SK-N-SH (cell line): ENCODE data around the gene LDB2. TPM values are rescaled to one million over a fixed set of nuclear protein-coding genes. Genes with fewer than 3 reads are reported as not detected.

Experiments
- CTCF ChIA-PET: fragments of 300-600, 350-600 bp; formaldehyde crosslinking; extraction: SDS; loops from one replicate; lab custom pipeline; 2021; lab: Yijun Ruan, JAX
- POLR2A ChIA-PET: fragments of 350-600 bp; sonication (Branson Sonifier 250); formaldehyde crosslinking; extraction: SDS; loops from one replicate; lab custom pipeline; 2020; ENCODE audit warnings: antibody characterized with exemption, inconsistent platforms; lab: Yijun Ruan, JAX
- DNase-seq: peaks from one replicate; pipeline ENCODE4 v3.0.0; 2012
- H2AFZ ChIP-seq: fragments of 200-600 bp; sonication (generic); 2 replicates; pipeline ENCODE4 v1.8.1; 2016; ENCODE audit warnings: antibody characterized with exemption, mild to moderate bottlenecking, low read depth
- H3F3A ChIP-seq: fragments of 200-600 bp; sonication (generic); replicated peaks from 2 replicates; pipeline ENCODE3; 2016; ENCODE audit warnings: antibody characterized with exemption, mild to moderate bottlenecking; ENCODE audit not compliant: insufficient read depth
- H3K27ac ChIP-seq, 2 experiments: fragments of 200-500 bp in 1 of 2; fragments of 200-600 bp in 1 of 2; sonication (Bioruptor generic) in 1 of 2; sonication (generic), shearing (Covaris generic) in 1 of 2; 2 replicates each; pipeline versions ENCODE4 v1.5.1 to v1.6.1; 2014 to 2016; ENCODE audit warnings: low read depth in 2 of 2, inconsistent platforms in 1 of 2, low read length in 1 of 2, mild to moderate bottlenecking in 1 of 2, mixed read lengths in 1 of 2
- H3K27me3 ChIP-seq: fragments of 200-600 bp; sonication (generic), shearing (Covaris generic); 2 replicates; pipeline ENCODE4 v1.6.1; 2016; ENCODE audit warnings: mixed run types; ENCODE audit not compliant: insufficient read depth
- H3K36me3 ChIP-seq, 2 experiments: fragments of 200-500 bp in 1 of 2; fragments of 200-600 bp in 1 of 2; sonication (Bioruptor generic) in 1 of 2; sonication (generic) in 1 of 2; replicated peaks in 1 of 2; 2 replicates each; pipeline versions ENCODE3 to v1.5.1; 2014 to 2016; ENCODE audit warnings: low read length in 1 of 2, mild to moderate bottlenecking in 1 of 2; ENCODE audit not compliant: insufficient read depth in 2 of 2, control insufficient read depth in 1 of 2
- H3K4me1 ChIP-seq, 2 experiments: fragments of 200-500 bp in 1 of 2; fragments of 200-600 bp in 1 of 2; sonication (Bioruptor generic) in 1 of 2; sonication (generic), shearing (Covaris generic) in 1 of 2; 2 replicates each; pipeline versions ENCODE4 v1.5.1 to v1.6.1; 2014 to 2016; ENCODE audit warnings: low read depth in 1 of 2, low read length in 1 of 2, mixed run types in 1 of 2; ENCODE audit not compliant: insufficient read depth in 2 of 2, control insufficient read depth in 1 of 2
- H3K4me2 ChIP-seq: fragments of 200-600 bp; sonication (generic), shearing (Covaris generic); 2 replicates; pipeline ENCODE4 v1.6.1; 2017; ENCODE audit warnings: mixed run types
- H3K4me3 ChIP-seq, 2 experiments: fragments of 200-500 bp in 1 of 2; fragments of 200-600 bp in 1 of 2; sonication (Bioruptor generic) in 1 of 2; sonication (generic), shearing (Covaris generic) in 1 of 2; 2 replicates each; pipeline versions ENCODE4 v1.5.1 to v1.8.1; 2014 to 2016; ENCODE audit warnings: low read depth in 2 of 2, inconsistent platforms in 1 of 2, low read length in 1 of 2, mild to moderate bottlenecking in 1 of 2, mixed read lengths in 1 of 2, moderate library complexity in 1 of 2
- H3K79me2 ChIP-seq: fragments of 200-600 bp; sonication (generic); 2 replicates; pipeline ENCODE4 v1.8.1; 2017; ENCODE audit warnings: mild to moderate bottlenecking; ENCODE audit not compliant: insufficient read depth
- H3K9ac ChIP-seq: fragments of 200-600 bp; sonication (generic); 2 replicates; pipeline ENCODE4 v1.6.1; 2017; ENCODE audit warnings: mixed run types
- H3K9me2 ChIP-seq: fragments of 200-600 bp; sonication (generic); 2 replicates; pipeline ENCODE4 v1.6.1; 2017; ENCODE audit warnings: mixed run types
- H3K9me3 ChIP-seq: fragments of 200-600 bp; sonication (generic); 2 replicates; pipeline ENCODE4 v1.6.1; 2017; ENCODE audit warnings: mixed run types, mild to moderate bottlenecking, moderate library complexity
- H4K20me1 ChIP-seq: fragments of 200-600 bp; sonication (generic); 2 replicates; pipeline ENCODE4 v1.6.1; 2017; ENCODE audit warnings: mild to moderate bottlenecking, mixed run types; ENCODE audit not compliant: insufficient read depth
- CHD2 ChIP-seq: fragments of 150-350 bp; IDR thresholded peaks from 2 replicates; pipeline ENCODE4 v1.6.1; 2018; ENCODE audit warnings: low read length; ENCODE audit not compliant: partially characterized antibody
- FOSL2 ChIP-seq: IDR thresholded peaks from 2 replicates; pipeline ENCODE4 v1.4.0; 2012; ENCODE audit warnings: low read depth, mild to moderate bottlenecking, moderate library complexity, borderline replicate concordance
- FOXM1 ChIP-seq: IDR thresholded peaks from 2 replicates; pipeline ENCODE4 v1.4.0; 2012; ENCODE audit warnings: low read depth, mild to moderate bottlenecking
- IRF3 ChIP-seq: fragments of 150-350 bp; IDR thresholded peaks from 2 replicates; pipeline ENCODE4 v1.6.1; 2016; ENCODE audit warnings: mild to moderate bottlenecking, low read depth, low read length
- JUND ChIP-seq: IDR thresholded peaks from 2 replicates; pipeline ENCODE4 v1.4.0; 2012
- RXRA ChIP-seq: IDR thresholded peaks from 2 replicates; pipeline ENCODE4 v1.4.0; 2012; ENCODE audit warnings: low read depth, mild to moderate bottlenecking, borderline replicate concordance
- WGBS: methylation state at CpG from one replicate; pipeline ENCODE4 v1.1.6; 2017; ENCODE audit warnings: low lambda C conversion rate; 5-methylcytosine and 5-hydroxymethylcytosine counted together
- polyA plus RNA-seq, 3 experiments: library from polyadenylated mRNA; depleted of rRNA; stranded (reverse); fragments of >200 nt; gene quantifications; 2 replicates each; pipeline ENCODE4 v1.2.3, GENCODE V29; 2012
- TF ChIP-seq, protein P1 (sequence below): IDR thresholded peaks from 2 replicates; pipeline ENCODE4 v1.4.0; 2012; ENCODE audit warnings: low read depth
- TF ChIP-seq, protein P2 (sequence below): IDR thresholded peaks from 2 replicates; pipeline ENCODE4 v1.4.0; 2012; ENCODE audit warnings: low read depth, borderline replicate concordance

LDB2 gene
- polyA plus RNA-seq, 1 of the 3 experiments (the other 2 are of a cell fraction), result 11.0 TPM

DNA sequence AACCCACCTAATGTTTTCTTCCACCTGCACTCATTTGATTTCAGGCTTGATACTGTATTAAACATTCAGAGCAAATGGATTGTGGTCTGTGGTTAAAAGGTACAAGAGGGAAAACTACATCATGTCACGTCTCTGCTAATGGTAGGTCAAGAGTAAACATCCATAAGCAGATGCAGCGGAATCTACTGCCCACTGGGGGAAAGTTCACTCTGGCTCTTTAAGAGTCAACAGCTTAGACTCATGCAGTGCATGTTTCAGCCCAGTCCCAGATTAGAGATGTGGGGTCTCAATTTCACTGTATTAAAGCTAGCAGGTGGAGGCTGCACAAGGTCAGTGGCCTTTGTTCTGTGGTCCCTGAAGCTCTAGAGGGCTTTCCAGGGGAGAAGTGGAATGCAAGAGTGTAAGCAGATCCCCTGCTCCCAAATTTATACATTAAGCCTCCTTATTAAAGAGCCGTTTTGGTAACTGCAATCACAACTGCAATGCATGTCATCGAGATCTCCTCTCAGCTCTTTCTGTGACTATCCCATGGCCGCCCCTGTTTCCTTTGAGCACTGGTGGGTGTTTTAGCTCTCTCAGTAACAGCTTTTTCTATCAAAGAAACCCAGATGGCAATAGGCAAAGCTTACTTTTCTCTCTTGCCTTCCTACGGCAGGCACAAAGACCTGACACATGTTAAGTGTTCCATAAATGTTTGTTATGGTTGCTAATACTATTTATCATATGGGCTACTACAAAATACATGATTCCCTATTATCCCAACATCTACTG, 53.4 kb downstream of the LDB2 start:
- WGBS, result 81% methylated on average over 6 of the region's 6 CpGs
- POLR2A ChIA-PET, result interaction anchor here (0.7 kb wide), 1 partner anchor 43 kb away, joined by 5 read pairs; no protein-coding TSS in a partner anchor
- H2AFZ ChIP-seq, result no peak overlapping the region

DNA sequence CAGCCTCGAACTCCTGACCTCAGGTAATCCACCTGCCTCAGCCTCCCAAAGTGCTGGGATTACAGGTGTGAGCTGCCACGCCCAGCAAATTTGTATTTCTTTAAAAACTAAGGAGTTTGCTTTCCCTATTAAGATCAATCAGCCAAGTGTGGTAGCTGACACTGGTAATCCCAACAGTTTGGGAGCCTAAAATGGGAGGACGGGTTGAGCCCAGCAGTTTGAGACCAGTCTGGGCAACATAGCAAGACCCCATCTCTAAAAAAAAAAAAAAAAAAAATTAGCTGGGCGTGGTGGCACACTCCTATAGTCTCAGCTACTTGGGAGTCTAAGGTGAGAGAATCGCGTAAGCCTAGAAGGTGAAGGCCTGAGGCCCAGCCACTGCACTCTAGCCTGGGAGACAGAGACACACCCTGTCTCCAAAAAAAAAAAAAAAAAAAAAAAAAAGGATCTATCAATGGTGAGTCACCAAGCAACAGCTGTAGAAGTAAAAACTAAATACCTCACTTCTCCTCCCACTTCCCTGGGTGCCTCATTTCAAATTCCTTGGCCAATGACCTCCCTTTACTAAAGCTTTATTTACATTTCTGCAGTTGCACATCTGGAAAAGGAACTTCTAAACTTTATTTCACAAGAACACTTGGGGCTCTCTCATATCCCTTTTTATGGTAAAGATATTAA, 54.5 kb downstream of the LDB2 start:
- CTCF ChIA-PET, result no interaction called here
- POLR2A ChIA-PET, result no interaction called here

More for the DNA sequence above, 53.4 kb downstream of the LDB2 start:
- TF ChIP-seq, protein P1, sequence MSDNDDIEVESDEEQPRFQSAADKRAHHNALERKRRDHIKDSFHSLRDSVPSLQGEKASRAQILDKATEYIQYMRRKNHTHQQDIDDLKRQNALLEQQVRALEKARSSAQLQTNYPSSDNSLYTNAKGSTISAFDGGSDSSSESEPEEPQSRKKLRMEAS, result no peak
- no peak overlapping the region for H3K9ac ChIP-seq
- H3K79me2 ChIP-seq, result peaks cover 28% of the 10 kb centered on the region; the same call in 1 of the 2 replicates
- H3F3A ChIP-seq, result peaks cover 4% of the 10 kb centered on the region
- no peaks in the 10 kb centered on the region for H3K9me3 ChIP-seq
- DNase-seq, result no peak
- peaks cover 0 to 12% of the 10 kb centered on the region in 2 experiments; a peak in 1 of 4 replicates for H3K4me1 ChIP-seq
- no peaks in the 10 kb centered on the region for H3K9me2 ChIP-seq
- H3K36me3 ChIP-seq, result peaks cover 0 to 10% of the 10 kb centered on the region in 2 experiments
- no peak overlapping the region for H3K4me2 ChIP-seq
- CTCF ChIA-PET, result interaction anchor here (1.0 to 1.6 kb wide), 2 partner anchors 22 to 72 kb away, joined by 3 to 4 read pairs; no protein-coding TSS in a partner anchor
- no peaks in the 10 kb centered on the region for H4K20me1 ChIP-seq
- no peak overlapping the region for H3K27ac ChIP-seq
- no peaks in the 10 kb centered on the region for H3K27me3 ChIP-seq
- H3K4me3 ChIP-seq, result no peak overlapping the region

GRCh38 chr4:16838226-16838875, 60.1 kb downstream of the LDB2 start:
- Histone ChIP-seq H3K9me3 (no peaks in the 10 kb centered on the region), H3K27me3 (no peaks in the 10 kb centered on the region), H3K9ac (no peak overlapping the region), H3K4me3 (no peak overlapping the region), H4K20me1 (no peaks in the 10 kb centered on the region), H3F3A (no peaks in the 10 kb centered on the region), H3K4me2 (no peak overlapping the region), H3K4me1 (no peaks in the 10 kb centered on the region), H2AFZ (no peak overlapping the region), H3K79me2 (0 out of 2 replicates have a peak, but pooled peaks cover 8% of the 10 kb centered on the region), H3K9me2 (no peaks in the 10 kb centered on the region), H3K36me3 (peaks cover 0 to 10% of the 10 kb centered on the region in 2 experiments), H3K27ac (no peak overlapping the region)
- CTCF ChIA-PET, result interaction anchor here (0.6 to 1.8 kb wide), 2 partner anchors 44 to 78 kb away, joined by 3 to 5 read pairs; no protein-coding TSS in a partner anchor
- WGBS, result 77% methylated on average over 4 of the region's 4 CpGs
- POLR2A ChIA-PET, result no interaction called here
- no peak for DNase-seq
- TF ChIP-seq RXRA (no peak), CHD2 (no peak), FOSL2 (no peak), IRF3 (no peak), FOXM1 (no peak)
- TF ChIP-seq, protein P1, result no peak
- TF ChIP-seq, protein P2, sequence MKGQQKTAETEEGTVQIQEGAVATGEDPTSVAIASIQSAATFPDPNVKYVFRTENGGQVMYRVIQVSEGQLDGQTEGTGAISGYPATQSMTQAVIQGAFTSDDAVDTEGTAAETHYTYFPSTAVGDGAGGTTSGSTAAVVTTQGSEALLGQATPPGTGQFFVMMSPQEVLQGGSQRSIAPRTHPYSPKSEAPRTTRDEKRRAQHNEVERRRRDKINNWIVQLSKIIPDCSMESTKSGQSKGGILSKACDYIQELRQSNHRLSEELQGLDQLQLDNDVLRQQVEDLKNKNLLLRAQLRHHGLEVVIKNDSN, result no peak

More for the DNA sequence above, 54.5 kb downstream of the LDB2 start:
- Histone ChIP-seq H3K27me3 (no peaks in the 10 kb centered on the region), H3K36me3 (peaks cover 0 to 10% of the 10 kb centered on the region in 2 experiments), H3K4me1 (peaks cover 0 to 12% of the 10 kb centered on the region in 2 experiments; a peak in 1 of 4 replicates), H3K27ac (no peak overlapping the region), H3K4me2 (no peak overlapping the region), H3F3A (peaks cover 4% of the 10 kb centered on the region), H4K20me1 (no peaks in the 10 kb centered on the region), H3K4me3 (no peak overlapping the region), H3K9ac (no peak overlapping the region), H3K79me2 (peaks cover 25% of the 10 kb centered on the region; the same call in 1 of the 2 replicates), H3K9me3 (no peaks in the 10 kb centered on the region), H2AFZ (no peak overlapping the region), H3K9me2 (no peaks in the 10 kb centered on the region)
- peak; percentile 18; the same call in 1 of the 2 replicates for TF ChIP-seq FOSL2
- TF ChIP-seq, protein P2, result no peak
- peak; percentile 28; the same call in 1 of the 2 replicates for TF ChIP-seq JUND
- DNase-seq, result no peak
- WGBS, result 91% methylated on average over 6 of the region's 6 CpGs
